CD14-positive monocyte (primary cell): ENCODE results near the gene MAP3K7CL. TPM values are rescaled to one million over a fixed set of nuclear protein-coding genes. Genes with fewer than 3 reads are reported as not detected.

ENCODE experiments used
- DNase-seq, 3 donors: peaks; one replicate each; pipeline ENCODE4 v3.0.0-alpha.2; 2011 to 2022
- H2AFZ ChIP-seq: 2 replicates; pipeline ENCODE4 v1.6.0; 2012; ENCODE audit warnings: mild to moderate bottlenecking, low read depth, low read length, inconsistent platforms; ENCODE audit not compliant: insufficient read depth, poor library complexity, severe bottlenecking
- H3K27ac ChIP-seq, 2 donors: 1 replicate in 1 of 2; 2 replicates in 1 of 2; pipeline ENCODE4 v1.5.1; 2012 to 2013; ENCODE audit warnings: low read length in 2 of 2, control low read depth in 1 of 2, inconsistent platforms in 1 of 2, low read depth in 1 of 2, mild to moderate bottlenecking in 1 of 2
- H3K27me3 ChIP-seq, 2 donors: one replicate each; pipeline versions ENCODE4 v1.6.0 to v1.6.1; 2011 to 2013; ENCODE audit warnings: low read length in 2 of 2; ENCODE audit not compliant: control insufficient read depth in 2 of 2, insufficient read depth in 2 of 2
- H3K36me3 ChIP-seq, 2 donors: replicated peaks in 1 of 2; 1 replicate in 1 of 2; 2 replicates in 1 of 2; pipeline versions ENCODE4 v1.5.1 to v1.6.1; 2012 to 2013; ENCODE audit warnings: low read length in 2 of 2, control low read depth in 1 of 2, inconsistent platforms in 1 of 2, mild to moderate bottlenecking in 1 of 2; ENCODE audit not compliant: insufficient read depth in 2 of 2, control insufficient read depth in 1 of 2
- H3K4me1 ChIP-seq, 2 donors: 1 replicate in 1 of 2; 2 replicates in 1 of 2; pipeline versions ENCODE4 v1.5.1 to v1.6.1; 2012 to 2013; ENCODE audit warnings: low read length in 2 of 2, control low read depth in 1 of 2, inconsistent platforms in 1 of 2, mild to moderate bottlenecking in 1 of 2, moderate library complexity in 1 of 2; ENCODE audit not compliant: insufficient read depth in 2 of 2, control insufficient read depth in 1 of 2
- H3K4me2 ChIP-seq: replicated peaks from 2 replicates; pipeline ENCODE3; 2012; ENCODE audit warnings: low read length, moderate library complexity, mild to moderate bottlenecking; ENCODE audit not compliant: poor library complexity, severe bottlenecking; ENCODE audit errors: extremely low read depth
- H3K4me3 ChIP-seq, 3 experiments: fragments of 200-600 bp in 1 of 3; sonication (generic) in 1 of 3; replicated peaks in 1 of 3; 1 replicate in 2 of 3; 2 replicates in 1 of 3; pipeline ENCODE4 v1.5.1; 2011 to 2013; ENCODE audit warnings: low read length in 3 of 3, mild to moderate bottlenecking in 3 of 3, control low read depth in 2 of 3, low read depth in 2 of 3, inconsistent platforms in 1 of 3, moderate library complexity in 1 of 3
- H3K79me2 ChIP-seq: 2 replicates; pipeline ENCODE4 v1.6.0; 2012; ENCODE audit warnings: mild to moderate bottlenecking, control low read depth, inconsistent platforms, low read length, moderate library complexity; ENCODE audit not compliant: insufficient read depth
- H3K9ac ChIP-seq: 2 replicates; pipeline ENCODE4 v1.6.0; 2017; ENCODE audit warnings: low read length, mild to moderate bottlenecking; ENCODE audit not compliant: insufficient read depth, poor library complexity, severe bottlenecking
- H3K9me3 ChIP-seq, 2 donors: replicated peaks in 1 of 2; 1 replicate in 1 of 2; 2 replicates in 1 of 2; pipeline versions ENCODE4 v1.5.1 to v1.6.1; 2012 to 2013; ENCODE audit warnings: low read length in 2 of 2, control low read depth in 1 of 2; ENCODE audit not compliant: control insufficient read depth in 1 of 2, insufficient read depth in 1 of 2
- H4K20me1 ChIP-seq: 2 replicates; pipeline ENCODE4 v1.6.0; 2012; ENCODE audit warnings: mild to moderate bottlenecking, low read length, control low read depth, moderate library complexity; ENCODE audit not compliant: insufficient read depth
- H3K27ac Mint-ChIP-seq, 7 donors: one replicate each; pipeline ENCODE4 v1.8.0; 2020; ENCODE audit warnings: mild to moderate bottlenecking in 7 of 7, mixed read lengths in 7 of 7, moderate library complexity in 6 of 7, inconsistent platforms in 2 of 7
- H3K27me3 Mint-ChIP-seq, 3 donors: one replicate each; pipeline ENCODE4 v1.8.0; 2021 to 2022; ENCODE audit warnings: low read depth in 3 of 3, mild to moderate bottlenecking in 3 of 3, mixed read lengths in 3 of 3, moderate library complexity in 3 of 3, inconsistent platforms in 1 of 3
- H3K36me3 Mint-ChIP-seq, 2 donors: one replicate each; pipeline ENCODE4 v1.8.0; 2020; ENCODE audit warnings: mixed read lengths in 2 of 2, inconsistent platforms in 1 of 2, mild to moderate bottlenecking in 1 of 2
- H3K4me1 Mint-ChIP-seq: one replicate; pipeline ENCODE4 v1.8.0; 2020; ENCODE audit warnings: mild to moderate bottlenecking, mixed read lengths
- H3K4me3 Mint-ChIP-seq, 2 donors: one replicate each; pipeline ENCODE4 v1.8.0; 2020; ENCODE audit warnings: mild to moderate bottlenecking in 2 of 2, mixed read lengths in 2 of 2, moderate library complexity in 1 of 2
- H3K9me3 Mint-ChIP-seq, 7 donors: one replicate each; pipeline ENCODE4 v1.8.0; 2020 to 2022; ENCODE audit warnings: mixed read lengths in 7 of 7, mild to moderate bottlenecking in 6 of 7, moderate library complexity in 6 of 7, inconsistent platforms in 2 of 7
- WGBS: methylation state at CpG from one replicate; pipeline ENCODE4 v1.1.5; 2013; ENCODE audit warnings: missing lambda C conversion rate; ENCODE audit not compliant: insufficient coverage; 5-methylcytosine and 5-hydroxymethylcytosine counted together
- intact Hi-C, 2 donors: fragments of 100-400 bp; cut with micrococcal nuclease; formaldehyde crosslinking; loops; one replicate each; pipeline versions ENCODE4 v1.15.0 to v1.15.1; 2023
- polyA plus RNA-seq, 3 donors: library from polyadenylated mRNA; depleted of rRNA in 1 of 3; unstranded in 2 of 3; stranded (reverse) in 1 of 3; fragments of 300-500 nt in 2 of 3; fragments of >200 nt in 1 of 3; fragmentation: Illumina TruSeq in 2 of 3; gene quantifications; 1 replicate in 2 of 3; 2 replicates in 1 of 3; pipeline ENCODE4 v1.2.3, GENCODE V29; 2012 to 2021
- TF ChIP-seq, protein P1 (sequence below): fragments of 200-600 bp; IDR thresholded peaks from one replicate; pipeline ENCODE4 v1.8.0; 2022; ENCODE audit warnings: antibody characterized with exemption, mild to moderate bottlenecking

Gene MAP3K7CL
- polyA plus RNA-seq, 3 donors: 14.6 to 15.8 (median 15.7) TPM

DNA sequence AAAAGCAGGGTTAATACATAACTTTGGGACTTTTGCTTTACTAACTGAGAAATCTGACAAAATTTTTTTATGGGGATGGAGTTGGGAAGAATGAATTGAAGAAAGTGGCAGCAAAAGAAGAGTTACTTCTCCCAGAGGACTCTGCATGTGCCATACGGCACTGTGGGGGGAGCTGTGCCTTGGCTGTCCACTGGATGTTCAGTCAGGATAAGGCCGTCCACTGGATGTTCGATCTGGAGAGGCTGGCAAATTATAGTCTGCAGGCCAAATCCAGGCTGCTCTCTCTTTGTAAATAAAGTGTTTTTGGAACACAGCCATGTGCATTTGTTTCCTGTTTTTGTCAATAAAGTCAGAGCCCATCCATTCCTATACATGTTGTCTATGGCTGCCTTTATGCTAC is 4.5 kb upstream of the MAP3K7CL start:
- 97% methylated on average over 3 of the region's 3 CpGs for WGBS

DNA sequence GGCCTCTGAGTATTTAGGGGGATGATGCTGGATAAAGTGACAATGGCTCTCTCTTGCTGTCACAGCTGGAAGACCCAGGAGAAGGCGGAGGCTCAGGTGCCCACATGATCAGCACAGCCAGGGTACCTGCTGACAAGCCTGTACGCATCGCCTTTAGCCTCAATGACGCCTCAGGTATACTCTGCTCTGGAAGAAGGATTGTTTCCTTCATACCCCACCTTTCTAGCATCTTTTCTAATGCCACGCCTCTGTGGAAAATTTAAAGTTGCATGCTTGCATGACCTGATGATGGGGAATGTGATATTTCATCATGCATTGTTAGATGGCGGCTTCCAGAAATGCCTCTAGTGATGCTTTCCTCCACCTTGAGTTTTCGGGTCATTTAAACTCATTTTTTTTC is 2.8 kb downstream of the MAP3K7CL start:
- H2AFZ ChIP-seq: no peak overlapping the region
- peaks cover 1 to 3% (median 1%) of the 10 kb centered on the region in 3 donors for H3K27me3 Mint-ChIP-seq
- no peak overlapping the region for H3K27ac ChIP-seq
- H3K4me1 Mint-ChIP-seq: peaks cover 4% of the 10 kb centered on the region
- H3K9ac ChIP-seq: no peak overlapping the region
- no peak overlapping the region for H3K27ac Mint-ChIP-seq
- peaks cover 0 to 3% (median 2%) of the 10 kb centered on the region in 7 donors for H3K9me3 Mint-ChIP-seq
- no peaks in the 10 kb centered on the region for H3K79me2 ChIP-seq
- H3K9me3 ChIP-seq: no peaks in the 10 kb centered on the region
- H3K4me2 ChIP-seq: no peak overlapping the region
- H3K36me3 ChIP-seq: no peaks in the 10 kb centered on the region
- TF ChIP-seq, protein P1, sequence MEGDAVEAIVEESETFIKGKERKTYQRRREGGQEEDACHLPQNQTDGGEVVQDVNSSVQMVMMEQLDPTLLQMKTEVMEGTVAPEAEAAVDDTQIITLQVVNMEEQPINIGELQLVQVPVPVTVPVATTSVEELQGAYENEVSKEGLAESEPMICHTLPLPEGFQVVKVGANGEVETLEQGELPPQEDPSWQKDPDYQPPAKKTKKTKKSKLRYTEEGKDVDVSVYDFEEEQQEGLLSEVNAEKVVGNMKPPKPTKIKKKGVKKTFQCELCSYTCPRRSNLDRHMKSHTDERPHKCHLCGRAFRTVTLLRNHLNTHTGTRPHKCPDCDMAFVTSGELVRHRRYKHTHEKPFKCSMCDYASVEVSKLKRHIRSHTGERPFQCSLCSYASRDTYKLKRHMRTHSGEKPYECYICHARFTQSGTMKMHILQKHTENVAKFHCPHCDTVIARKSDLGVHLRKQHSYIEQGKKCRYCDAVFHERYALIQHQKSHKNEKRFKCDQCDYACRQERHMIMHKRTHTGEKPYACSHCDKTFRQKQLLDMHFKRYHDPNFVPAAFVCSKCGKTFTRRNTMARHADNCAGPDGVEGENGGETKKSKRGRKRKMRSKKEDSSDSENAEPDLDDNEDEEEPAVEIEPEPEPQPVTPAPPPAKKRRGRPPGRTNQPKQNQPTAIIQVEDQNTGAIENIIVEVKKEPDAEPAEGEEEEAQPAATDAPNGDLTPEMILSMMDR: no peak
- no peak for DNase-seq
- intact Hi-C loops: no loop called here
- 93% methylated on average over 3 of the region's 7 CpGs for WGBS
- no peak overlapping the region for H3K4me3 ChIP-seq
- H3K4me1 ChIP-seq: no peaks in the 10 kb centered on the region
- H3K4me3 Mint-ChIP-seq: no peak overlapping the region
- H4K20me1 ChIP-seq: no peaks in the 10 kb centered on the region
- H3K36me3 Mint-ChIP-seq: peaks cover 0 to 6% of the 10 kb centered on the region in 2 donors
- H3K27me3 ChIP-seq: no peaks in the 10 kb centered on the region

More for the DNA sequence above, 4.5 kb upstream of the MAP3K7CL start:
- no peak overlapping the region for H3K27ac ChIP-seq
- no peak overlapping the region for H3K4me2 ChIP-seq
- Mint-ChIP-seq H3K9me3 (peaks cover 0 to 5% (median 2%) of the 10 kb centered on the region in 7 donors), H3K27ac (no peak overlapping the region), H3K4me1 (peaks cover 4% of the 10 kb centered on the region), H3K36me3 (peaks cover 0 to 6% of the 10 kb centered on the region in 2 donors), H3K4me3 (no peak overlapping the region), H3K27me3 (peaks cover 0 to 2% (median 1%) of the 10 kb centered on the region in 3 donors)
- H2AFZ ChIP-seq: no peak overlapping the region
- TF ChIP-seq, protein P1: no peak
- H3K4me3 ChIP-seq: no peak overlapping the region
- no peaks in the 10 kb centered on the region for H4K20me1 ChIP-seq
- no peaks in the 10 kb centered on the region for H3K9me3 ChIP-seq
- DNase-seq: no peak
- no peaks in the 10 kb centered on the region for H3K36me3 ChIP-seq
- H3K79me2 ChIP-seq: no peaks in the 10 kb centered on the region
- intact Hi-C loops: no loop called here
- H3K27me3 ChIP-seq: no peaks in the 10 kb centered on the region
- no peak overlapping the region for H3K9ac ChIP-seq
- H3K4me1 ChIP-seq: no peaks in the 10 kb centered on the region
